HG03457 (cell line): Measurements from ENCODE around the gene FBXW7.

Source experiments
- ATAC-seq: cut with Tn5 transposase; IDR thresholded peaks from one replicate; pipeline ENCODE4 v1.9.1; 2021; ENCODE audit warnings: moderate number of reproducible peaks; ENCODE audit not compliant: unreplicated experiment

Gene FBXW7

DNA sequence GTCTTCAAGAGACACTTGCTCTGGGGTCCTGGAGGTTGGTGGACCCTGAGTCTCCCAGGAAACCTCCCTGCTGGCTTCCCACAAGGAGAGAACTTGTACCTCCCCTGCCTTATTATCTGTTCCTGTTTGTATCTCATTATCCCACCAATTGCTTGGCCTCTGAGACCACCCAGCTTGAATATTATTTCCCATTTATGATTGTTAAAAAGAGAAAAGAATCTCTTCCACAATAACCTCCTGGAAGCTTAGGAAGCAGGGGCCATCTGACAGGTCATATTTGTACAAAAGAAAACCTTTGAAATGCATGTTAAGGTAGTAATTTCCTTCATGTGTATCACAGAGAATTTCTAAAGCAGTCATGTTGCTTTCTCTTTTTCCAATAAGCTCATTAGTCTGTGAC lies 239.5 kb downstream of the FBXW7 start:
- ATAC-seq = no peak

DNA sequence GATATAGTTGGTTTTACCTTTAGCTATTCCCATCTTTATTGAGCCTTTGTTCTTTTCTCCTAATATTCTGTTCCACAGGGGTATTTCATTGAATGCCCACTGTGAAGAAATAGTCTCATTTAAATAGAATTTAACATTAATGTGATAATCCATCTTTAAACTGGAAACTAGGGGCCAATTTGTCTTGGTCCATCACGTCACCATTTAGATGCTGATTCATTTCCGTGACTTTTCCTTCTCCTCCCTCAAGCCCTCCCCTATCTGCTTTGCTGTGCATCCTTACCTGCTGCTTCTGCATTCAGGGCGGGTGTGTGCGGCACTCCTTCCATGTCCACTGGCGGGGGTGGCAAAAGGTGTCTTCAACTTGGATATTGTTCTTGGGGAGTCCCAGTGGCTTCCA lies 241.1 kb downstream of the FBXW7 start:
- no peak for ATAC-seq

DNA sequence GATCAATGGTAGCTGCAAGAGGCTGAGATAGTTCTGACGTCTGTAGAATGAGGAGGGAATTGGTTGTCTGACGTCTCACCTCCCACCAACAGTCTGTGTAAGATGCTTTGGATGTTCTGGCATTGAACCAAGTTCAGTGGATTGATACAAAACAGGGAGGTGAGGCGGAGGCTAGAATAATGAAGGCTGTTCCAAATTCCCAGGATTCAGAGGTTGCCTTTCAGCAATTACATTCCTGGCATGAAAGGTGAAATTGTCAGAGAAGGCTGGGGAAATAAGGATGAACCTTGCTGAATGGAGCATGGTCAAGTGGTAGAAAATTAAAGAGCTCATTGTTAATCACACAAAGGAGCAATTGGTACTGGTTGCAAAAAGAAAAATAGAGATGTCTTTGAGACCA lies 241.6 kb downstream of the FBXW7 start:
- ATAC-seq = no peak

DNA sequence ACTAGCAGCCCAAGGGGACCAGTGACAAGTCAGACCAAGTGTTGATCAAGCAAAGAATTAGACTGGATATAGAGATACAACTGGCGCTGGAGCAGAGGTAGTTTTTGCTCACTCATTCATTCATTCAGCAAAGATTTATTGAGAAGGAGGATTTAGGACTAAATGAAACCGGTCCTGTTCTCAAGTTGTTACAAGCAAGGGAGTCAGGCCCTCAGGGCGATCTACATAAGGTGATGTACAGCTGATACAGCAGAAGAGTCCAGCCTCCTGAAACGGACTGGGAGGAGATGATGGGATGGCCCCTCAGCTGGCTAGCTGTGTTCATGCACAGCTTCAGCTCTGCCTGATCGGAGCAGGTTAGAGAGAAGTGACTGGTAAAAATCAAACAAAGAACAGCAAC lies 242.4 kb downstream of the FBXW7 start:
- ATAC-seq = no peak

DNA sequence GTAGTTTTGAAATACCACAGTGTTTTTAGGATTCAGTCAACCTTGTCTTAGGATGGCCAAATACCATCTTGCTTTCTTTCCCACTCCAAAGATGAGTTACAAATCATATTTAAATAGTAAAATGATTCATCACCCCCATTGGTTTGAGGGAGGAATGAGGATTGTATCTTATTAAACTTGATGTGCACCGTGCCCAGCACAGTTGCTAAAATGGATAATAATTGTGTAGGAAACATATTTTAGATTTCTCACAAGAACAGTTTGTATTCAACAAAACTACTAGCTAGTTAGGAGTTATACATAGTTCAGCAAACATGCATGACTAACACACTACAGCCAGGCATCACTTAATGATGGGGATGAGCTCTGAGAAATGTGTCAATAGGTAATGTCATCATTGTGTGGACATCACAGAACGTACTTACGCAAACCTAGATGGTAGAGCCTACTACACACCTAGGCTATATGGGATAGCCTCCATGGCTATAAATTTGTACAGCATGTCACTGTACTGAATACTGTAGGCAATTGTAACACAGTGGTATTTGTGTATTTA lies 245.4 kb downstream of the FBXW7 start:
- ATAC-seq = no peak

DNA sequence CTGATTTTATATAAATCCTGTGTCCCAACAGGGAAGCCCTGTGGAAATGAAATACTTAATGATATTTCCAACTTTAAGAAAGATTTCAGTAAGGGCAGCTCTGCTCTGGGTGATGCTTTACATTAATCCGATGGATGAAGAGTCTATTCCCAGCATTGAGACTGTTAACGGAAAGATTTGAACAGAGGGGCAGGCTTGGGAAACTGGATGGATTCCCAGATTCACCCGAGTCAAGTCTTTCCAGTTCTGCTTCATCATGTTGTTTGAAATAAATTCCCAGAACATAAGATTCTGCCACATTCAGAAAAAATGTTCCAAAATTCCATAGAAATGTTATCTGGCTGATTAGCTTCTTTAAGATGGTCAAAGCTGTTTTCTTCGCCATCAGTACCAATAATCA lies 246.0 kb downstream of the FBXW7 start:
- ATAC-seq = no peak

DNA sequence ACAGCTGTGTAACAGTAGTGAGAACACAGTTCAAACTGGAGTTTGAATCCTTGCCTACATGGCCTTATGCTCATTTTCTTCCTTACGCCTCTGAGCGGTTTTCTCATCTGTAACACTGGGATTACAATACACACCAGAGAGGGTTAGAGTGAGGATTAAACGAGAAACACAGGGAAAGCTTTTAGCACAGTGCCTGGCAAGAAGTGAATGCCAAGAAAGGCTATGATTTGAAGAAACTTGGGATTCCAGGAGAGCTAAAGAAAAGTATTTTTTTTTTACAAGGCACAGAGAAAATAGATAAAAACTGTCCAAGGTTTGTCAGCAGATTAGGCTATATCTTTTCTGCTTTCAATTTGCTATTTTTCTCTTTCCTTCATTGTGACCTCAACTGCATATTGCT lies 246.4 kb downstream of the FBXW7 start:
- ATAC-seq = no peak

DNA sequence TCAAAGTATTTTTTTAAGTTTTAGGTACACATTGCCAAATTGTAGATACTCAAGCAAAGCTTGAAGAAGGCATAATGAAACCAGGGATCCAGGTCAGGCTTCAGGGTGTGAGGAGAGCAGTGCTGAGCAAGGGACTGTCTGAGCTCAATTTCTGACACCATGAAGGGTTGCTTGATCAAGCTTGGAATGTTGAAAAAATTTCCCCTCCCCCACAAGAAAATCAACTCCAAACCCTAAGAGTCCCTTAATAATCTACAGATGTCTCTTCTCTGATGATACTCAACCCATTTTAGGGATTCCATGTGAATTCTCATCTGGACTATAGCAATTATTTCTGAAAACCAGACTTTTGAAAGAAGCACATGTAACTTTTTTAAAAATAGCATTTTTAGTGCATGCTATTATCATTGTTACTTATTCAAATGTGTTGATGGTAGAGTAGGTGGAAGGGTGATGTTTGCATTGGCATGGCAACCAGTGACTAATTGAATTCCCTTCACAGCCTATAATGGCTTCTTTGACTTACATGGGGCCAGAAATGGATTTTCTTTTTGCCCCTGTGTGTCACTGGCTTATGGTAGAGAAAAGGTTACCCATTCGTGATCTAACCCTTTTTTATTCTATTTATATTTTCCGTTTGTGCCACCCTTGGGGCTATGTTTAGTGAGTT lies 252.0 kb downstream of the FBXW7 start:
- ATAC-seq = no peak

DNA sequence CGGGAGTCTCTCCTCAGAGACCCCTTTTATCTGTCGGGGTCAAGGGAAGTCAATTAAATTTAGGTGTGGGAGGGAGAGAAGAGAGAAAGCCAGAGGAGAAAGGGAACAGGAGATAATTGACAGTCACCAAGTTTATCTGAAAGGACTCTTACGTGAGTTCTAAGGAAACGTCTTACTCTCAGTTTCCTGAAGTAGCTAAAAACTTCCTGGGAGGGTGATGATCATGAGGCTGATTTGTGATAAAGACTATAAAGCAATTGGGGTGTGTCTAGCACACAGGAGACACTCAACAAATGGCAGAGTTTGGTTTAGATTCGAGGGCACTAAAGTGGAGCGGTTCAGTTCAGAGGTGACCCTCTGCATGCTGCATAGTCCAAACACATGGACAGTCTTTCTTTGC lies 254.1 kb downstream of the FBXW7 start:
- ATAC-seq = no peak

DNA sequence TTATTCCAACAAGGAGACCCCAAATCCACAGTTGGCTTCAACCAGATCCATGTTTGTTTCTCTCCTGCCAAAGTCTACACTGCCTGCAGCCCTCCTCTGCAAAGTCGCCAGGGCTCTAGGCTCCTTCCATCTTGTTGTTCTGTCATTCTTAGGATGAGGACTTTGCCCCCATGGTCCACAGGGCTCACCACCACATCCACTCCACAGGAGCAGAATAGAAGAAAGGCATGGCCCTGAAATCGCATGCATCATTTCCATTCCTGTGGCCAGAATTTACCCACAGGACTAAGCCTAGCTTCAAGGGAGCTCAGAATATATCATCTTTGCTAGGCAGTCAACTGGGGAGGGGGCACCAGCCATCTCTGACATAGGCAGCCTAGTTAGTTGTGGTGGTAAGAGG lies 254.7 kb downstream of the FBXW7 start:
- ATAC-seq = no peak

DNA sequence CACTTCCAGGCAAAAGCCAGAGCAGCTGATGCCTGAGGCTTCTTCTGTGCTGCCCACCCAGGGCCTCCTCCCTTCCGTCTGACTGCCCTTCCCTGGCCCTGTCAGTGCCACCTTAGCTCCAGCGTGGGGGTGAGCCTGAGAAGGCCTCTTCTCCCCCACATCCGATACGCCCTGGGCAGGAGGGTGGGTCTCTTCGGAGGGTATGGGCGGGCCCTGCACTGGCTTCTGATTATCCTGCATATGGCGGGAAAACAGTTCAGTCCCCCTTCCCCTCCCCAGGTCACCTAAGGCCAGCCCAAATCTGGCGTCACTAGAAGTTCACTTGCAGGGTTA lies 256.7 kb downstream of the FBXW7 start:
- ATAC-seq = no peak

DNA sequence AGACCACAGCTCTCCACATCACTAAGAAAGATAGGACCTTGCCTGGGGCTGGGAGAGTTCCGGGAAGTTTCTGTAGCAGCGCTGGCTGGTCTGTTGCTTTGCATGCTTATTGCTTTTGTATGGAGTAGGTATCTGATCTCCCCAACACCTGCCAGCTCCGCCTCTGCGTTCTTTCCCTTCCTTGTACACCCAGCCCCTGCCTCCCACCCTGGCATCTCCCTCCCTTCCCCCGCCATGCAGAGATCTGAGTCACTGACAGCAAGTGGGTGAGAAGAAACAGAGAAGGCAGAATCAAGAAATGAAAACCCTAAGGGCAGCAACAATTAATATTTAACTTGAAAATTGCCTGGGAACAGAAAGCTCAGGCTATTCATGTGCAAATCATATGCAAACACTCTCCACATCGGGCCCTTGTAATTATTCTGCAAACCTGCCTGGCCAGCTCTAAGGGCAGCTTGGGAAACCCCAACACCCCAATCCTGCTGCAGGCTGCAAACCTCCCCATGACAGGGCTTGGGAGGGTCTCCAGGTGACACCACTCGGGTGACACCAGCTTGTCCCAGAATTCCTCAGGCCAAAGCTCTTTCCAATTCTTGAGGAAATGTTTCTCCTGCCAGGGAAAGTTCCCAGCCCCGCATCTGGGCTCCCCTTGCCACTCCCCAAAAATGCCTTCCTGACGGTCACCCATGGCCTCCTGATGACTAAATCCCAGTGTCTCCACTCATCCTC lies 257.2 kb downstream of the FBXW7 start:
- peak; percentile 80 for ATAC-seq

DNA sequence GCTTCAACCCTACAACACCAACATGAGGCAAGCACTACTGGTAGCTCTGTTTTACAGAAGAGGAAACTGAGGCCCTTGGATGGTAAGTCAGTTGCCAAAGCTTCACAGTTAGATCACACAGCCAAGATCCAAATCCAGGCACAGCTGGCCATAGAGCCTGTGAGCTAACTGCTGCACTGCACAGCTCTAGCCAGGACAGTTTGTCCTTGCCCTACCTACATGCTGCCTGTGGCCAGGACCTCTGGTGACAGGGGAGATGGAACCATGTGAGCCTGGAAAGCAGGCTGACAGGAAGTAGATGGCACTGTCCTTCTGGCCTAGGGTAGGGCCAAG lies 257.8 kb downstream of the FBXW7 start:
- ATAC-seq = peak; percentile 14

DNA sequence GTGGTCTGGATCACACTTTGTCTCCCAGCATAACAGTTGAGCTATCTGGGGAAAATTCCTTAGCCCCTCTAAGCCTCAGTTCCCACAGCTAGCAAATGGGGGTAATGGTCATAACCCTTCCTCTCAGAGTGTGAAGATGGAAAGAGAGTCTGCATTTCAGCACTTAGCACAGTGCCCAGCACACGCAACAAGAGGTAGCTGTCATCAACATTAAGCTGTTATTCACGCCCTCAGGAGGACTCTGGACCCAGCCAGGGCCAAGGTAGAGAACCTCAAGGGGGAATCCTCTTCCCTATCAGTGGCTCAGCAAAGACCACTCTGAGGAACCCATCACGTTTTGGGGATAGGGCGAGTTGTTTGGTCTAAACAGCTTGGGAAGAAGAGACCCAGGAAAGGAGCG lies 258.6 kb downstream of the FBXW7 start:
- ATAC-seq = no peak

DNA sequence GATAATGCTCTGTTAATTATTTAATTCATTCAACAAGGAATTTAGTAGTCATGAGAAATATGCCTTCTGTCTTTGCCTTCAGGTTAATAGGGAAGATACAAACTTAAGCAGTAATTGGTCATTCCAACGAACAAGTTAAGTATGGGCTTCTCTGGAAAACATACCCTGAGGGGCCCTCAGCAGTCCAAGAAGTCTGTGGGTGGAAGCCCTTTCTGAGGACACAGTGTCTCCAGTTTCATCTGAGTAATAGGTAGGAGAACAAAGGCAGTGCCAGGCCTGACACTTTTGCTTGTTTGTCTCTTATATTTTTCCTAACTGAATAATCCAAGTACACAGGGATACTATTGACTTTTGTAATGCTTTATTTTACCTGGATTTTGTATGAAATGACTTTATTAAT lies 262.5 kb downstream of the FBXW7 start:
- no peak for ATAC-seq
